H9 (cell line): ENCODE measurements around the gene VRK3. TPM values are rescaled to one million over a fixed set of nuclear protein-coding genes. Genes with fewer than 3 reads are reported as not detected.

Source experiments
- DNase-seq: peaks from one replicate; pipeline ENCODE4 v3.0.0-alpha.2; 2017
- H2AFZ ChIP-seq: one replicate; pipeline ENCODE4 v1.6.1; 2013; ENCODE audit warnings: mild to moderate bottlenecking, low read length, control low read depth, moderate library complexity
- H2AK5ac ChIP-seq: 2 replicates; pipeline ENCODE4 v1.6.1; 2013; ENCODE audit warnings: low read length, control low read depth, mixed read lengths; ENCODE audit not compliant: insufficient read length
- H2BK120ac ChIP-seq: one replicate; pipeline ENCODE4 v1.6.1; 2013; ENCODE audit warnings: low read depth, mild to moderate bottlenecking, low read length, control low read depth, inconsistent platforms; ENCODE audit not compliant: poor library complexity, severe bottlenecking
- H2BK12ac ChIP-seq: 2 replicates; pipeline ENCODE4 v1.6.1; 2013; ENCODE audit warnings: low read length, control low read depth, mixed read lengths, low read depth; ENCODE audit not compliant: insufficient read length
- H2BK15ac ChIP-seq: 2 replicates; pipeline ENCODE4 v1.6.1; 2013; ENCODE audit warnings: low read depth, low read length, control low read depth
- H2BK20ac ChIP-seq: one replicate; pipeline ENCODE4 v1.6.1; 2013; ENCODE audit warnings: low read depth, mild to moderate bottlenecking, low read length, control low read depth, inconsistent platforms; ENCODE audit not compliant: poor library complexity, severe bottlenecking
- H2BK5ac ChIP-seq: 2 replicates; pipeline ENCODE4 v1.6.1; 2013; ENCODE audit warnings: low read length, control low read depth, mixed read lengths; ENCODE audit not compliant: insufficient read length
- H3K14ac ChIP-seq: 2 replicates; pipeline ENCODE4 v1.6.1; 2013; ENCODE audit warnings: low read length, control low read depth; ENCODE audit not compliant: insufficient read depth
- H3K18ac ChIP-seq: 2 replicates; pipeline ENCODE4 v1.6.1; 2013; ENCODE audit warnings: low read depth, mild to moderate bottlenecking, mixed read lengths, low read length, control low read depth; ENCODE audit not compliant: insufficient read length
- H3K23ac ChIP-seq: 2 replicates; pipeline ENCODE4 v1.6.1; 2013; ENCODE audit warnings: low read length, control low read depth, mixed read lengths, low read depth; ENCODE audit not compliant: insufficient read length
- H3K23me2 ChIP-seq: 2 replicates; pipeline ENCODE4 v1.6.1; 2013; ENCODE audit warnings: low read depth, mild to moderate bottlenecking, mixed read lengths, low read length, control low read depth; ENCODE audit not compliant: insufficient read length, poor library complexity, severe bottlenecking
- H3K27ac ChIP-seq: 2 replicates; pipeline ENCODE4 v1.5.1; 2013; ENCODE audit warnings: low read length, control low read depth, mixed read lengths, low read depth; ENCODE audit not compliant: insufficient read length
- H3K27me3 ChIP-seq: 2 replicates; pipeline ENCODE4 v1.6.1; 2013; ENCODE audit warnings: low read length, control low read depth, inconsistent platforms; ENCODE audit not compliant: insufficient read depth
- H3K4ac ChIP-seq: 2 replicates; pipeline ENCODE4 v1.6.1; 2013; ENCODE audit warnings: low read depth, mild to moderate bottlenecking, control low read depth, inconsistent platforms, low read length, moderate library complexity
- H3K4me1 ChIP-seq: 2 replicates; pipeline ENCODE4 v1.6.1; 2013; ENCODE audit warnings: low read length, control low read depth, inconsistent platforms; ENCODE audit not compliant: insufficient read depth
- H3K4me2 ChIP-seq: 2 replicates; pipeline ENCODE4 v1.6.1; 2013; ENCODE audit warnings: low read length, control low read depth, mixed read lengths; ENCODE audit not compliant: insufficient read length, insufficient read depth
- H3K56ac ChIP-seq: 2 replicates; pipeline ENCODE4 v1.6.1; 2013; ENCODE audit warnings: low read depth, mild to moderate bottlenecking, mixed read lengths, low read length, control low read depth; ENCODE audit not compliant: insufficient read length
- H3K79me1 ChIP-seq: 2 replicates; pipeline ENCODE4 v1.6.1; 2013; ENCODE audit warnings: low read depth, mild to moderate bottlenecking, moderate library complexity, low read length, control low read depth, inconsistent platforms; ENCODE audit not compliant: insufficient read depth, poor library complexity, severe bottlenecking
- H3K79me2 ChIP-seq: 2 replicates; pipeline ENCODE4 v1.6.1; 2013; ENCODE audit warnings: low read length, control low read depth, inconsistent platforms; ENCODE audit not compliant: insufficient read depth
- H3K9ac ChIP-seq: 2 replicates; pipeline ENCODE4 v1.6.1; 2013; ENCODE audit warnings: low read length, control low read depth, mixed read lengths; ENCODE audit not compliant: insufficient read length; ENCODE audit errors: extremely low read depth
- H3K9me3 ChIP-seq: one replicate; pipeline ENCODE4 v1.6.1; 2013; ENCODE audit warnings: low read depth, low read length, inconsistent platforms; ENCODE audit not compliant: control insufficient read depth
- H3T11ph ChIP-seq: one replicate; pipeline ENCODE4 v1.6.1; 2013; ENCODE audit warnings: mild to moderate bottlenecking, low read length, control low read depth, inconsistent platforms
- H4K20me1 ChIP-seq: one replicate; pipeline ENCODE4 v1.6.1; 2013; ENCODE audit not compliant: control insufficient read depth, insufficient read length, insufficient read depth
- H4K5ac ChIP-seq: 2 replicates; pipeline ENCODE4 v1.6.1; 2013; ENCODE audit warnings: low read depth, mild to moderate bottlenecking, mixed read lengths, low read length, control low read depth; ENCODE audit not compliant: insufficient read length
- H4K8ac ChIP-seq: replicated peaks from 2 replicates; pipeline ENCODE4 v1.6.1; 2013; ENCODE audit warnings: low read length, control low read depth, mixed read lengths, low read depth; ENCODE audit not compliant: insufficient read length
- H4K91ac ChIP-seq: 2 replicates; pipeline ENCODE4 v1.6.1; 2013; ENCODE audit warnings: low read depth, mild to moderate bottlenecking, moderate library complexity, mixed read lengths, low read length, control low read depth; ENCODE audit not compliant: insufficient read length
- H3K27ac Mint-ChIP-seq, 3 experiments: 2 replicates in 2 of 3; 3 replicates in 1 of 3; pipeline ENCODE4 v1.8.0; 2020 to 2021; ENCODE audit warnings: mixed read lengths in 3 of 3, mild to moderate bottlenecking in 1 of 3, moderate library complexity in 1 of 3
- H3K27me3 Mint-ChIP-seq: 2 replicates; pipeline ENCODE4 v1.8.0; 2021; ENCODE audit warnings: low read depth, mild to moderate bottlenecking, moderate library complexity, mixed read lengths
- H3K36me3 Mint-ChIP-seq, 3 experiments: 2 replicates in 2 of 3; 3 replicates in 1 of 3; pipeline ENCODE4 v1.8.0; 2020 to 2021; ENCODE audit warnings: low read depth in 3 of 3, mixed read lengths in 3 of 3; ENCODE audit not compliant: insufficient read depth in 1 of 3
- H3K4me1 Mint-ChIP-seq, 2 experiments: 2 replicates each; pipeline ENCODE4 v1.8.0; 2020; ENCODE audit warnings: mixed read lengths in 2 of 2
- H3K4me3 Mint-ChIP-seq, 2 experiments: 2 replicates in 1 of 2; 3 replicates in 1 of 2; pipeline ENCODE4 v1.8.0; 2020 to 2021; ENCODE audit warnings: mild to moderate bottlenecking in 2 of 2, mixed read lengths in 2 of 2, moderate library complexity in 1 of 2
- H3K9me3 Mint-ChIP-seq, 2 experiments: 2 replicates in 1 of 2; 3 replicates in 1 of 2; pipeline ENCODE4 v1.8.0; 2020; ENCODE audit warnings: mild to moderate bottlenecking in 2 of 2, mixed read lengths in 2 of 2, moderate library complexity in 1 of 2
- CTCF ChIP-seq: fragments of 200-600 bp; sonication (generic); conservative IDR thresholded peaks from 3 replicates; pipeline ENCODE4 v1.8.0; 2021; ENCODE audit warnings: antibody characterized with exemption, mild to moderate bottlenecking
- WGBS: extraction: QIAGEN DNeasy Blood & Tissue Kit; methylation state at CpG from one replicate; pipeline ENCODE4 v1.1.7; 2013; ENCODE audit warnings: missing lambda C conversion rate, low lambda C conversion rate, mixed read lengths; ENCODE audit not compliant: insufficient read length; ENCODE audit errors: extremely low coverage; 5-methylcytosine and 5-hydroxymethylcytosine counted together
- total RNA-seq: library from RNA; stranded (reverse); gene quantifications from 2 replicates; pipeline ENCODE4 v1.2.1, GENCODE V29; 2021

Gene VRK3
- total RNA-seq, 1 experiment from 2014 or later, result 33.5 TPM

GRCh38 chr19:49983645-49984229 lies 41.4 kb downstream of the VRK3 start:
- Histone ChIP-seq H3K27me3 (no peaks in the 10 kb centered on the region), H3T11ph (no peak overlapping the region), H3K79me1 (no peaks in the 10 kb centered on the region), H2BK20ac (no peak overlapping the region), H2BK15ac (no peak overlapping the region), H2BK12ac (no peak overlapping the region), H4K20me1 (peaks cover 2% of the 10 kb centered on the region), H3K23ac (no peak overlapping the region), H4K8ac (no peak overlapping the region), H4K91ac (no peak overlapping the region), H3K79me2 (no peaks in the 10 kb centered on the region), H3K27ac (no peak overlapping the region), H3K14ac (no peak overlapping the region), H3K9me3 (no peaks in the 10 kb centered on the region), H3K23me2 (no peaks in the 10 kb centered on the region), H2AK5ac (no peak overlapping the region), H2BK5ac (no peak overlapping the region), H3K9ac (no peak overlapping the region), H2AFZ (no peak overlapping the region), H2BK120ac (no peak overlapping the region), H3K4ac (no peak overlapping the region), H3K4me2 (no peak overlapping the region), H3K4me1 (no peaks in the 10 kb centered on the region), H4K5ac (no peak overlapping the region), H3K56ac (no peak overlapping the region), H3K18ac (no peak overlapping the region)
- H3K36me3 Mint-ChIP-seq, result peaks cover 0 to 6% (median 3%) of the 10 kb centered on the region in 3 experiments; a peak in 3 of 7 replicates
- H3K27ac Mint-ChIP-seq, result no peak overlapping the region
- no peaks in the 10 kb centered on the region; a peak in 1 of 5 replicates for H3K9me3 Mint-ChIP-seq
- no CpG with 5 or more reads among the region's 10 CpGs for WGBS
- peak; percentile 96 for TF ChIP-seq CTCF
- peaks cover 0 to 4% of the 10 kb centered on the region in 2 experiments; a peak in 2 of 4 replicates for H3K4me1 Mint-ChIP-seq
- peak overlapping the region in 1 of 2 experiments; percentile 14; a peak in 1 of 5 replicates for H3K4me3 Mint-ChIP-seq
- DNase-seq, result peak; percentile 55
- H3K27me3 Mint-ChIP-seq, result no peaks in the 10 kb centered on the region; the same call in 1 of the 2 replicates
